Measurements from ENCODE around the gene TP53AIP1. TPM values are rescaled to one million over a fixed set of nuclear protein-coding genes. Genes with fewer than 3 reads are reported as not detected.

The TP53AIP1 gene
- total and polyA plus RNA-seq, 2 experiments from 2014 or later: 0.07 TPM; not detected in 1

- no peak overlapping the region for H3K27ac ChIP-seq (ENCODE audit: low read depth)
- no peaks in the 10 kb centered on the region for H3K36me3 ChIP-seq (ENCODE audit: insufficient read depth)
- H3K36me3 Mint-ChIP-seq (ENCODE audit: low read depth): no peaks in the 10 kb centered on the region
These were observed 20.2 kb upstream of the TP53AIP1 start for GRCh38 chr11:128962896-128963295.

More at GRCh38 chr11:128962896-128963295, 20.2 kb upstream of the TP53AIP1 start:
- Histone ChIP-seq H3K79me2 (replicated peaks; ENCODE audit: insufficient read depth) (no peaks in the 10 kb centered on the region), H4K20me1 (replicated peaks; ENCODE audit: insufficient read depth) (peaks cover 8% of the 10 kb centered on the region; the same call in 1 of the 2 replicates), H3K4me3 (no peak overlapping the region), H3F3A (replicated peaks; ENCODE audit: low read depth) (no peaks in the 10 kb centered on the region), H3K4me2 (no peak overlapping the region), H3K4me1 (ENCODE audit: insufficient read depth) (no peaks in the 10 kb centered on the region), H2AFZ (no peak overlapping the region), H3K27me3 (ENCODE audit: insufficient read depth) (no peaks in the 10 kb centered on the region), H3K9me2 (ENCODE audit: insufficient read depth) (no peaks in the 10 kb centered on the region)
- H3K27me3 Mint-ChIP-seq (ENCODE audit: insufficient read depth, low read depth, poor library complexity): no peaks in the 10 kb centered on the region
- peaks cover 9% of the 10 kb centered on the region; the same call in 2 of the 3 replicates for H3K4me1 Mint-ChIP-seq
- no peak overlapping the region for H3K27ac Mint-ChIP-seq
- H3K9me3 Mint-ChIP-seq: no peaks in the 10 kb centered on the region
- no peak for DNase-seq (ENCODE audit: low spot score)
- no peak overlapping the region for H3K4me3 Mint-ChIP-seq
- ATAC-seq: no peak
- TF ChIP-seq ZNF331 (CRISPR knock-in tag; IDR thresholded peaks at IDR 0.05; ENCODE audit: low read depth) (no peak), ZNF114 (CRISPR knock-in tag; IDR thresholded peaks at IDR 0.05) (no peak), EZH2phosphoT487 (IDR thresholded peaks at IDR 0.05; ENCODE audit: unreplicated experiment) (no peak), NANOG (IDR thresholded peaks at IDR 0.05; ENCODE audit: borderline replicate concordance) (no peak), REST (IDR thresholded peaks at IDR 0.05; ENCODE audit: unreplicated experiment) (no peak), ETS1 (IDR thresholded peaks at IDR 0.05) (no peak), EZH2 (IDR thresholded peaks at IDR 0.05; ENCODE audit: low read depth, unreplicated experiment) (no peak), CREB1 (CRISPR knock-in tag; IDR thresholded peaks at IDR 0.05; ENCODE audit: low read depth) (no peak), JUNB (IDR thresholded peaks at IDR 0.05; ENCODE audit: unreplicated experiment) (no peak), POLR2AphosphoS5 (IDR thresholded peaks at IDR 0.05; ENCODE audit: low read depth) (no peak)
- TF ChIP-seq, protein P1, sequence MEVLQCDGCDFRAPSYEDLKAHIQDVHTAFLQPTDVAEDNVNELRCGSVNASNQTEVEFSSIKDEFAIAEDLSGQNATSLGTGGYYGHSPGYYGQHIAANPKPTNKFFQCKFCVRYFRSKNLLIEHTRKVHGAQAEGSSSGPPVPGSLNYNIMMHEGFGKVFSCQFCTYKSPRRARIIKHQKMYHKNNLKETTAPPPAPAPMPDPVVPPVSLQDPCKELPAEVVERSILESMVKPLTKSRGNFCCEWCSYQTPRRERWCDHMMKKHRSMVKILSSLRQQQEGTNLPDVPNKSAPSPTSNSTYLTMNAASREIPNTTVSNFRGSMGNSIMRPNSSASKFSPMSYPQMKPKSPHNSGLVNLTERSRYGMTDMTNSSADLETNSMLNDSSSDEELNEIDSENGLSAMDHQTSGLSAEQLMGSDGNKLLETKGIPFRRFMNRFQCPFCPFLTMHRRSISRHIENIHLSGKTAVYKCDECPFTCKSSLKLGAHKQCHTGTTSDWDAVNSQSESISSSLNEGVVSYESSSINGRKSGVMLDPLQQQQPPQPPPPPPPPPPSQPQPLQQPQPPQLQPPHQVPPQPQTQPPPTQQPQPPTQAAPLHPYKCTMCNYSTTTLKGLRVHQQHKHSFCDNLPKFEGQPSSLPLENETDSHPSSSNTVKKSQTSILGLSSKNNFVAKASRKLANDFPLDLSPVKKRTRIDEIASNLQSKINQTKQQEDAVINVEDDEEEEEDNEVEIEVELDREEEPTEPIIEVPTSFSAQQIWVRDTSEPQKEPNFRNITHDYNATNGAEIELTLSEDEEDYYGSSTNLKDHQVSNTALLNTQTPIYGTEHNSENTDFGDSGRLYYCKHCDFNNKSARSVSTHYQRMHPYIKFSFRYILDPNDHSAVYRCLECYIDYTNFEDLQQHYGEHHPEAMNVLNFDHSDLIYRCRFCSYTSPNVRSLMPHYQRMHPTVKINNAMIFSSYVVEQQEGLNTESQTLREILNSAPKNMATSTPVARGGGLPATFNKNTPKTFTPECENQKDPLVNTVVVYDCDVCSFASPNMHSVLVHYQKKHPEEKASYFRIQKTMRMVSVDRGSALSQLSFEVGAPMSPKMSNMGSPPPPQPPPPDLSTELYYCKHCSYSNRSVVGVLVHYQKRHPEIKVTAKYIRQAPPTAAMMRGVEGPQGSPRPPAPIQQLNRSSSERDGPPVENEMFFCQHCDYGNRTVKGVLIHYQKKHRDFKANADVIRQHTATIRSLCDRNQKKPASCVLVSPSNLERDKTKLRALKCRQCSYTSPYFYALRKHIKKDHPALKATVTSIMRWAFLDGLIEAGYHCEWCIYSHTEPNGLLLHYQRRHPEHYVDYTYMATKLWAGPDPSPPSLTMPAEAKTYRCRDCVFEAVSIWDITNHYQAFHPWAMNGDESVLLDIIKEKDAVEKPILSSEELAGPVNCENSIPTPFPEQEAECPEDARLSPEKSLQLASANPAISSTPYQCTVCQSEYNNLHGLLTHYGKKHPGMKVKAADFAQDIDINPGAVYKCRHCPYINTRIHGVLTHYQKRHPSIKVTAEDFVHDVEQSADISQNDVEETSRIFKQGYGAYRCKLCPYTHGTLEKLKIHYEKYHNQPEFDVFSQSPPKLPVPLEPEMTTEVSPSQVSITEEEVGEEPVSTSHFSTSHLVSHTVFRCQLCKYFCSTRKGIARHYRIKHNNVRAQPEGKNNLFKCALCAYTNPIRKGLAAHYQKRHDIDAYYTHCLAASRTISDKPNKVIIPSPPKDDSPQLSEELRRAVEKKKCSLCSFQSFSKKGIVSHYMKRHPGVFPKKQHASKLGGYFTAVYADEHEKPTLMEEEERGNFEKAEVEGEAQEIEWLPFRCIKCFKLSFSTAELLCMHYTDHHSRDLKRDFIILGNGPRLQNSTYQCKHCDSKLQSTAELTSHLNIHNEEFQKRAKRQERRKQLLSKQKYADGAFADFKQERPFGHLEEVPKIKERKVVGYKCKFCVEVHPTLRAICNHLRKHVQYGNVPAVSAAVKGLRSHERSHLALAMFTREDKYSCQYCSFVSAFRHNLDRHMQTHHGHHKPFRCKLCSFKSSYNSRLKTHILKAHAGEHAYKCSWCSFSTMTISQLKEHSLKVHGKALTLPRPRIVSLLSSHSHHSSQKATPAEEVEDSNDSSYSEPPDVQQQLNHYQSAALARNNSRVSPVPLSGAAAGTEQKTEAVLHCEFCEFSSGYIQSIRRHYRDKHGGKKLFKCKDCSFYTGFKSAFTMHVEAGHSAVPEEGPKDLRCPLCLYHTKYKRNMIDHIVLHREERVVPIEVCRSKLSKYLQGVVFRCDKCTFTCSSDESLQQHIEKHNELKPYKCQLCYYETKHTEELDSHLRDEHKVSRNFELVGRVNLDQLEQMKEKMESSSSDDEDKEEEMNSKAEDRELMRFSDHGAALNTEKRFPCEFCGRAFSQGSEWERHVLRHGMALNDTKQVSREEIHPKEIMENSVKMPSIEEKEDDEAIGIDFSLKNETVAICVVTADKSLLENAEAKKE (CRISPR knock-in tag; IDR thresholded peaks at IDR 0.05): no peak
- TF ChIP-seq, protein P2, sequence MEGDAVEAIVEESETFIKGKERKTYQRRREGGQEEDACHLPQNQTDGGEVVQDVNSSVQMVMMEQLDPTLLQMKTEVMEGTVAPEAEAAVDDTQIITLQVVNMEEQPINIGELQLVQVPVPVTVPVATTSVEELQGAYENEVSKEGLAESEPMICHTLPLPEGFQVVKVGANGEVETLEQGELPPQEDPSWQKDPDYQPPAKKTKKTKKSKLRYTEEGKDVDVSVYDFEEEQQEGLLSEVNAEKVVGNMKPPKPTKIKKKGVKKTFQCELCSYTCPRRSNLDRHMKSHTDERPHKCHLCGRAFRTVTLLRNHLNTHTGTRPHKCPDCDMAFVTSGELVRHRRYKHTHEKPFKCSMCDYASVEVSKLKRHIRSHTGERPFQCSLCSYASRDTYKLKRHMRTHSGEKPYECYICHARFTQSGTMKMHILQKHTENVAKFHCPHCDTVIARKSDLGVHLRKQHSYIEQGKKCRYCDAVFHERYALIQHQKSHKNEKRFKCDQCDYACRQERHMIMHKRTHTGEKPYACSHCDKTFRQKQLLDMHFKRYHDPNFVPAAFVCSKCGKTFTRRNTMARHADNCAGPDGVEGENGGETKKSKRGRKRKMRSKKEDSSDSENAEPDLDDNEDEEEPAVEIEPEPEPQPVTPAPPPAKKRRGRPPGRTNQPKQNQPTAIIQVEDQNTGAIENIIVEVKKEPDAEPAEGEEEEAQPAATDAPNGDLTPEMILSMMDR (conservative IDR thresholded peaks at IDR 0.05; ENCODE audit: low read depth in 2 of 2): no peak

Measured in GM23338 (cell line).